ENCODE measurements around the gene PFKFB3. TPM values are rescaled to one million over a fixed set of nuclear protein-coding genes. Genes with fewer than 3 reads are reported as not detected.

The PFKFB3 gene
- total RNA-seq, 1 donor from 2014 or later: 43.2 TPM

GRCh38 chr10:6223981-6224380 lies 21.2 kb downstream of the PFKFB3 start:
- Histone ChIP-seq H3K27me3 (no peaks in the 10 kb centered on the region), H3K4me1 (no peaks in the 10 kb centered on the region), H3K4me3 (no peak overlapping the region), H3K9me3 (no peaks in the 10 kb centered on the region), H3K36me3 (peaks cover 0 to 79% of the 10 kb centered on the region in 2 donors), H3K27ac (no peak overlapping the region)
- TF ChIP-seq POLR2A (IDR thresholded peaks at IDR 0.05) (no peak), POLR2AphosphoS5 (IDR thresholded peaks at IDR 0.05; ENCODE audit: insufficient read depth in 1 of 2, low read depth in 1 of 2) (no peak)
- TF ChIP-seq, protein P1, sequence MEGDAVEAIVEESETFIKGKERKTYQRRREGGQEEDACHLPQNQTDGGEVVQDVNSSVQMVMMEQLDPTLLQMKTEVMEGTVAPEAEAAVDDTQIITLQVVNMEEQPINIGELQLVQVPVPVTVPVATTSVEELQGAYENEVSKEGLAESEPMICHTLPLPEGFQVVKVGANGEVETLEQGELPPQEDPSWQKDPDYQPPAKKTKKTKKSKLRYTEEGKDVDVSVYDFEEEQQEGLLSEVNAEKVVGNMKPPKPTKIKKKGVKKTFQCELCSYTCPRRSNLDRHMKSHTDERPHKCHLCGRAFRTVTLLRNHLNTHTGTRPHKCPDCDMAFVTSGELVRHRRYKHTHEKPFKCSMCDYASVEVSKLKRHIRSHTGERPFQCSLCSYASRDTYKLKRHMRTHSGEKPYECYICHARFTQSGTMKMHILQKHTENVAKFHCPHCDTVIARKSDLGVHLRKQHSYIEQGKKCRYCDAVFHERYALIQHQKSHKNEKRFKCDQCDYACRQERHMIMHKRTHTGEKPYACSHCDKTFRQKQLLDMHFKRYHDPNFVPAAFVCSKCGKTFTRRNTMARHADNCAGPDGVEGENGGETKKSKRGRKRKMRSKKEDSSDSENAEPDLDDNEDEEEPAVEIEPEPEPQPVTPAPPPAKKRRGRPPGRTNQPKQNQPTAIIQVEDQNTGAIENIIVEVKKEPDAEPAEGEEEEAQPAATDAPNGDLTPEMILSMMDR (IDR thresholded peaks at IDR 0.05): no peak
- DNase-seq (ENCODE audit: extremely low spot score in 2 of 2): no peak
- intact Hi-C loops (cut with DNase I): no loop called here

- TF ChIP-seq POLR2AphosphoS5 (IDR thresholded peaks at IDR 0.05; ENCODE audit: insufficient read depth in 1 of 2, low read depth in 1 of 2) (no peak), POLR2A (IDR thresholded peaks at IDR 0.05) (no peak)
- TF ChIP-seq, protein P1 (IDR thresholded peaks at IDR 0.05): no peak
- intact Hi-C loops (cut with DNase I): no loop called here
- H3K4me3 ChIP-seq: no peak overlapping the region
- no peaks in the 10 kb centered on the region for H3K4me1 ChIP-seq
- peaks cover 0 to 77% of the 10 kb centered on the region in 2 donors for H3K36me3 ChIP-seq
- no peaks in the 10 kb centered on the region for H3K27me3 ChIP-seq
- no peaks in the 10 kb centered on the region for H3K9me3 ChIP-seq
- no peak for DNase-seq (ENCODE audit: extremely low spot score in 2 of 2)
- H3K27ac ChIP-seq: no peak overlapping the region
Measured at GRCh38 chr10:6224781-6225180, 22.0 kb downstream of the PFKFB3 start.

DNA sequence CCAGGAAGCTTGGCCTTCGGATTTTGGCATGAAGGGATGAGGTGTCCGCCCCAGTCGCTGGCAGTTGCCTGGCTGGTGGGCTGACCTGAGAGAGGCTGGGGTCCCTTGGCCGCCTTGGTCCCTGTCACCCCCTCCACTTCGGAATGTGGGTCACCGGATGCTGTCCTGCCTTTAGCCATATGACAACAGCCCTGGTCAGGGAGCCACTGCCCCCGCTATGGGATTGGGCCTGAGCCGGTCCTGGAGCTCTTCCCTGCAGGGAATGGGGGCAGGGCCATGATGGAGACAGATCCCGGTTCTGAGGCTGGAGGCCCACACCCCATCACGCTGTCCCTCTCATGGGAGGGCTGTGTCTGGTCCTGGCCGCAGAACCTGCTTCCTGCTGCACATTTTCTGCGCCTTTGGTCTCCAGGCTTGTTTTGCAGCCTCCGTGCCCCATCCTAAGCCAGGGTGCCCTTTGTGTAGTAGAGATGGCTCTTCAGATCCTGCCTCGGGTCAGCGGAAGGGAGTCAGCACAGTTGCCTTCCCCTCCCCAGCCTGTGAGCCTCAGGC lies 22.6 kb downstream of the PFKFB3 start:
- DNase-seq (ENCODE audit: extremely low spot score in 2 of 2): no peak
- H3K4me3 ChIP-seq: no peak overlapping the region
- intact Hi-C loops (cut with DNase I): no loop called here
- H3K4me1 ChIP-seq: no peaks in the 10 kb centered on the region
- H3K36me3 ChIP-seq: peaks cover 0 to 77% of the 10 kb centered on the region in 2 donors
- TF ChIP-seq, protein P1 (IDR thresholded peaks at IDR 0.05): no peak
- TF ChIP-seq POLR2A (IDR thresholded peaks at IDR 0.05): no peak
- TF ChIP-seq POLR2AphosphoS5 (IDR thresholded peaks at IDR 0.05; ENCODE audit: insufficient read depth in 1 of 2, low read depth in 1 of 2): no peak
- no peaks in the 10 kb centered on the region for H3K27me3 ChIP-seq
- no peaks in the 10 kb centered on the region for H3K9me3 ChIP-seq
- no peak overlapping the region for H3K27ac ChIP-seq

DNA sequence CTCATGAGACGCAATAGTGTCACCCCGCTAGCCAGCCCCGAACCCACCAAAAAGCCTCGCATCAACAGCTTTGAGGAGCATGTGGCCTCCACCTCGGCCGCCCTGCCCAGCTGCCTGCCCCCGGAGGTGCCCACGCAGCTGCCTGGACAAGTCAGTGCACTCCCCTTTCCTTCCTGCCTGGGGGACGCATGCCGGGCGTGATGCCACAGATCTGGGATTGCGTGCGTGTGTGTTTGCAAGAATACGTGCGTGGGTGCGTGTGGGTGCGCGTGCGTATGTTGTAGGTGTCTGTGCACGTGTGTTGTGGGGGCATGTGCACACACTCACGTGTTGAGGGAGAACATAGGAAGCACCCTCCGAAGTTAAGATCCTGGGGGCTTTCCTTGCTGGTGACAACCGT lies 23.5 kb downstream of the PFKFB3 start:
- Histone ChIP-seq H3K27ac (no peak overlapping the region), H3K27me3 (no peaks in the 10 kb centered on the region), H3K4me1 (no peaks in the 10 kb centered on the region), H3K4me3 (no peak overlapping the region), H3K9me3 (no peaks in the 10 kb centered on the region), H3K36me3 (peaks cover 0 to 70% of the 10 kb centered on the region in 2 donors)
- intact Hi-C loops (cut with DNase I): no loop called here
- TF ChIP-seq, protein P1 (IDR thresholded peaks at IDR 0.05): no peak
- TF ChIP-seq POLR2AphosphoS5 (IDR thresholded peaks at IDR 0.05; ENCODE audit: insufficient read depth in 1 of 2, low read depth in 1 of 2) (no peak), POLR2A (IDR thresholded peaks at IDR 0.05) (no peak)
- no peak for DNase-seq (ENCODE audit: extremely low spot score in 2 of 2)

DNA sequence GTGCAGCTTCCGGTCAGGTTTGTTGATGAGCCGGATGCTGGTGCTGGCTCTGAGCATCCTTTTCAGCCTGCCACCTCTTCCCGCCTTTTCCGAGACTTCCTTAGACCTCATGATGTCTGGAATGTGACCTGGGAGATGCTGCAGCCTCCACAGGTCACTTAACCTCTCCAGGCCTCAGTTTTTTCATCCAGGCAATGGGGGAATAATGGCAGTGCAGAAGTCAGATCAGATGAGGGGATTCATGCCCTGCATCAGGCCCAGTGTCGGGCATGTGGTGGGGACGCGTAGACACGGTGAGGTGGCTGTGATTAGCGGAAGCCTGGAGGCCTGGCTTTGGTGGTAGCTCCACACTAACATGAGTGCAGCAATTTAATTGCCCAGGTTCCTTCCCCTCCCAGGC lies 24.6 kb downstream of the PFKFB3 start:
- H3K27ac ChIP-seq: no peak overlapping the region
- H3K4me1 ChIP-seq: no peaks in the 10 kb centered on the region
- DNase-seq (ENCODE audit: extremely low spot score in 2 of 2): no peak
- H3K27me3 ChIP-seq: no peaks in the 10 kb centered on the region
- intact Hi-C loops (cut with DNase I): no loop called here
- peaks cover 0 to 72% of the 10 kb centered on the region in 2 donors for H3K36me3 ChIP-seq
- no peak overlapping the region for H3K4me3 ChIP-seq
- H3K9me3 ChIP-seq: no peaks in the 10 kb centered on the region
- TF ChIP-seq POLR2AphosphoS5 (IDR thresholded peaks at IDR 0.05; ENCODE audit: insufficient read depth in 1 of 2, low read depth in 1 of 2) (no peak), POLR2A (IDR thresholded peaks at IDR 0.05) (no peak)
- TF ChIP-seq, protein P1 (IDR thresholded peaks at IDR 0.05): no peak

Data from vagina (tissue), 2 donors.